Prostate gland (tissue), 2 donors: ENCODE measurements around the gene MPIG6B.

Experiments
- POLR2A ChIP-seq: fragments of 450-650 bp; IDR thresholded peaks from one replicate; pipeline ENCODE4 v1.6.1; 2016; ENCODE audit warnings: antibody characterized with exemption, mild to moderate bottlenecking
- POLR2AphosphoS5 ChIP-seq: sonication (generic); formaldehyde crosslinking; IDR thresholded peaks from one replicate; pipeline ENCODE4 v1.6.1; 2017; ENCODE audit warnings: antibody characterized with exemption
- TF ChIP-seq, protein P1 (sequence below), 4 experiments: fragments of 200-600 bp in 2 of 4; fragments of 450-650 bp in 2 of 4; sonication (generic) in 2 of 4; IDR thresholded peaks; 1 replicate in 3 of 4; 2 replicates in 1 of 4; pipeline ENCODE4 v1.5.1; 2016 to 2019; ENCODE audit warnings: antibody characterized with exemption in 4 of 4, mild to moderate bottlenecking in 2 of 4, moderate library complexity in 2 of 4

DNA sequence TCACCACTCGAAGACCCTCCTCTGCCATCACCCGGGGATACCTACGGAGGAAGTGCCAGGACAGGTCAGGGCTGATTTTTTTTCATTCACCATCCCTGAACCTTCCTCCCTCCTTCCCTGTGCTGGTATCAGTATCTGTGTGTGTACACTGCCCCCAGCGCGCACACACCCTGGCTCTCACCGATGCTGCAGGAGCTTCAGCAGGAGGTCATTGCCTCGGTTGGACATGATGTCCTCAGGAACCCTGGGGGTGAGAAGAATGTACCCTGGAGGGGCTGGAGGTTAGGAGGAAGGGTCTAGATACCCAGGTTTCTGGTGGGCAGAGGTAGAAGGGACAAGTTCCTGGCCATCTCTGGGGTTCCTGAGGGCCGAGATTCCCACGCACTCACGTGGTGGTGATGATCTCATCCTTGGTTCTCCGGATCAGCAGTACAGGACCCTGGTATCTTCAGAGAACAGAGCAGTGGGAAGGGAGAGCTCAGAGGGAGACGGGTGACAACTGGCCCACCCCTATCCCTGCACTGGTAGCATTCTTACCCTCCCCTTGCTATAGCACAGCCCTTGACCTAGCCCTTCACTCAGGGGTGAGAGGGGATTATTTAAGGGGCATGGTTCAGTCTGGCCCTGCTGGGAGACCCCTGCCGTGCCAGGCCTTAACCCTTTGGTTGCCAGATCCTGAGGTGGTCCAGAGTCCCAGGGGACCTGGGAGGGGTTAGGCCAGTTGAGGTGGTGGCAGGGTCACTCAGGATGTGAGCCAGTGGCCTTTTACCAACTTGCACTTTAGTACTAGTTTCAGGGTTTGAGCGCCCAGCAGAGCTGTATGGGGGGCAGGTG lies 35.1 kb upstream of the MPIG6B start:
- TF ChIP-seq POLR2AphosphoS5 (no peak), POLR2A (no peak)
- TF ChIP-seq, protein P1, sequence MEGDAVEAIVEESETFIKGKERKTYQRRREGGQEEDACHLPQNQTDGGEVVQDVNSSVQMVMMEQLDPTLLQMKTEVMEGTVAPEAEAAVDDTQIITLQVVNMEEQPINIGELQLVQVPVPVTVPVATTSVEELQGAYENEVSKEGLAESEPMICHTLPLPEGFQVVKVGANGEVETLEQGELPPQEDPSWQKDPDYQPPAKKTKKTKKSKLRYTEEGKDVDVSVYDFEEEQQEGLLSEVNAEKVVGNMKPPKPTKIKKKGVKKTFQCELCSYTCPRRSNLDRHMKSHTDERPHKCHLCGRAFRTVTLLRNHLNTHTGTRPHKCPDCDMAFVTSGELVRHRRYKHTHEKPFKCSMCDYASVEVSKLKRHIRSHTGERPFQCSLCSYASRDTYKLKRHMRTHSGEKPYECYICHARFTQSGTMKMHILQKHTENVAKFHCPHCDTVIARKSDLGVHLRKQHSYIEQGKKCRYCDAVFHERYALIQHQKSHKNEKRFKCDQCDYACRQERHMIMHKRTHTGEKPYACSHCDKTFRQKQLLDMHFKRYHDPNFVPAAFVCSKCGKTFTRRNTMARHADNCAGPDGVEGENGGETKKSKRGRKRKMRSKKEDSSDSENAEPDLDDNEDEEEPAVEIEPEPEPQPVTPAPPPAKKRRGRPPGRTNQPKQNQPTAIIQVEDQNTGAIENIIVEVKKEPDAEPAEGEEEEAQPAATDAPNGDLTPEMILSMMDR (IDR thresholded peaks at IDR 0.05) = no peak
